Transverse colon (tissue), 3 donors: ENCODE data around the gene RBFOX1.

ENCODE experiments used
- CTCF ChIP-seq, 5 experiments: fragments of 200-600 bp in 3 of 5; fragments of 450-650 bp in 2 of 5; sonication (generic) in 3 of 5; IDR thresholded peaks; 1 replicate in 2 of 5; 2 replicates in 3 of 5; pipeline ENCODE4 v1.5.1; 2016 to 2017; ENCODE audit warnings: antibody characterized with exemption in 5 of 5, inconsistent platforms in 3 of 5, mild to moderate bottlenecking in 2 of 5, moderate library complexity in 1 of 5
- EP300 ChIP-seq: sonication (generic); formaldehyde crosslinking; IDR thresholded peaks from one replicate; pipeline ENCODE4 v1.6.1; 2017; ENCODE audit warnings: antibody characterized with exemption, low read depth
- POLR2A ChIP-seq: fragments of 450-650 bp; IDR thresholded peaks from one replicate; pipeline ENCODE4 v1.6.1; 2016; ENCODE audit warnings: antibody characterized with exemption, mild to moderate bottlenecking, moderate library complexity

DNA sequence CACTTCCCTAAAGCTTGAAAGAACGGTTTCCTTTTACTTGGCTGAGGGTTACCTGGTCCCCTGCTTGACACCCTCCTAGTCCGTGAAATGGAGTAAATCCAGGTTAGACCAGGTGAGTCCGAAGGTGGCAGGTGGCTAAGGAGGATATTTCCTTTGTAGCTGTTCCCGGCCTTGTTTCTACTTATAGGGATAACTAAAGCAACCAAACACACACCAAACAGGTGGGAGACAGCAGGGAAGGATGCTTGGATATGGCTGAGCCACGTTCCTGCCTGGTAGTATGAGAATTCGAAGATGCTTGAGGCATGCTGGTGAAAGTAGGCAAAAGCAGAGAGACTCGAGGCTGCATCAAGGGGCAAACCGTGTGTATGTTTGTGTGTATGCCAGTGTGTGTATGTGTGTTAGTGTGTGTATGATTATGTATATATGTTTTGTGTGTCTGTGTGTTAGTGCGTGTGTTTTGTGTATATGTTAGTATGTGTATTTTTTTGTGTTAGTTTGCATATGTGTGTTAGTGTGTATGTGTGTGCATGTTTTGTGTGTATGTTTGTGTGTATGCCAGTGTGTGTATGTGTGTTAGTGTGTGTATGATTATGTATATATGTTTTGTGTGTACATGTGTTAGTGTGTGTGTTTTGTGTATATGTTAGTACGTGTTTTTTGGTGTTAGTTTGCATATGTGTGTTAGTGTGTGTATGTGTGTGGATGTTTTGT lies 28.9 kb downstream of the RBFOX1 start:
- TF ChIP-seq CTCF (IDR thresholded peaks at IDR 0.05) (no peak), EP300 (no peak), POLR2A (no peak)
